K562 (cell line): ENCODE results near the gene CFD. TPM values are rescaled to one million over a fixed set of nuclear protein-coding genes. Genes with fewer than 3 reads are reported as not detected.

Experiments
- ADNP ChIP-seq: fragments of 200-800 bp; sonication (Bioruptor generic); IDR thresholded peaks from 2 replicates; pipeline ENCODE4 v1.6.1; 2016; ENCODE audit warnings: missing genetic modification characterization, missing compliant biosample characterization
- ARID1B ChIP-seq: fragments of 450-650 bp; IDR thresholded peaks from 2 replicates; pipeline ENCODE4 v1.6.1; 2016; ENCODE audit warnings: antibody characterized with exemption, mild to moderate bottlenecking, inconsistent platforms
- CAMTA2 ChIP-seq: fragments of 250-450 bp; sonication (Bioruptor Pico); conservative IDR thresholded peaks from 2 replicates; pipeline ENCODE4 v1.5.1; 2022
- GATA2 ChIP-seq: sonication (generic); formaldehyde crosslinking; IDR thresholded peaks from 2 replicates; pipeline ENCODE4 v1.4.0; 2020; ENCODE audit warnings: mild to moderate bottlenecking, missing genetic modification reagents
- HMG20B ChIP-seq: fragments of 250-450 bp; sonication (Bioruptor Pico); IDR thresholded peaks from 2 replicates; pipeline ENCODE4 v1.5.0; 2021; ENCODE audit warnings: mild to moderate bottlenecking
- HNRNPLL ChIP-seq: fragments of 200-400 bp; formaldehyde crosslinking; IDR thresholded peaks from 2 replicates; pipeline ENCODE4 v1.6.1; 2017; ENCODE audit warnings: low read length, low read depth, mild to moderate bottlenecking; ENCODE audit not compliant: poor library complexity, severe bottlenecking
- MEIS2 ChIP-seq: fragments of 450-650 bp; IDR thresholded peaks from 2 replicates; pipeline ENCODE4 v1.6.1; 2014; ENCODE audit warnings: mild to moderate bottlenecking; ENCODE audit not compliant: partially characterized antibody
- NFXL1 ChIP-seq: fragments of 450-650 bp; formaldehyde crosslinking; IDR thresholded peaks from 2 replicates; pipeline ENCODE4 v1.4.0; 2021; ENCODE audit warnings: mild to moderate bottlenecking
- NUFIP1 ChIP-seq: fragments of 450-650 bp; IDR thresholded peaks from 2 replicates; pipeline ENCODE4 v1.6.1; 2018; ENCODE audit not compliant: partially characterized antibody
- RBM15 ChIP-seq: fragments of 200-400 bp; formaldehyde crosslinking; IDR thresholded peaks from 2 replicates; pipeline ENCODE4 v1.6.1; 2018; ENCODE audit warnings: mild to moderate bottlenecking, low read length, moderate library complexity; ENCODE audit not compliant: insufficient read depth
- SPI1 ChIP-seq: IDR thresholded peaks from 2 replicates; pipeline ENCODE4 v1.6.1; 2011; ENCODE audit warnings: low read depth, low read length, control low read depth, borderline replicate concordance
- SRSF9 ChIP-seq: fragments of 200-400 bp; formaldehyde crosslinking; IDR thresholded peaks from 2 replicates; pipeline ENCODE4 v1.6.1; 2017; ENCODE audit warnings: low read depth, low read length, borderline replicate concordance
- TCF3 ChIP-seq: sonication (generic); formaldehyde crosslinking; IDR thresholded peaks from 2 replicates; pipeline ENCODE4 v1.4.0; 2020; ENCODE audit warnings: mild to moderate bottlenecking, missing genetic modification reagents
- TEAD4 ChIP-seq, 2 experiments: sonication (generic) in 1 of 2; formaldehyde crosslinking in 1 of 2; IDR thresholded peaks; 2 replicates each; pipeline versions ENCODE4 v1.6.1 to v1.8.0; 2012 to 2022; ENCODE audit warnings: borderline replicate concordance in 1 of 2, inconsistent platforms in 1 of 2, low read length in 1 of 2, mild to moderate bottlenecking in 1 of 2, missing genetic modification reagents in 1 of 2
- ZNF311 ChIP-seq: fragments of 250-450 bp; sonication (Bioruptor Pico); IDR thresholded peaks from 2 replicates; pipeline ENCODE4 v1.4.0; 2020; ENCODE audit warnings: mild to moderate bottlenecking, moderate library complexity
- ZNF780A ChIP-seq: fragments of 250-450 bp; sonication (Bioruptor Pico); IDR thresholded peaks from 2 replicates; pipeline ENCODE4 v1.5.0; 2021; ENCODE audit warnings: mild to moderate bottlenecking
- polyA plus RNA-seq, 8 experiments: library from polyadenylated mRNA; depleted of rRNA in 4 of 8; stranded (reverse) in 5 of 8; unstranded in 3 of 8; fragments of >200 nt; fragmentation: Nextera tagmentation in 2 of 8; fragmentation: Illumina TruSeq in 1 of 8; extraction: Ambion mirVana in 2 of 8; extraction: Trizol in 1 of 8; gene quantifications; 2 replicates each; pipeline versions ENCODE4 v1.2.1 to v1.2.3, GENCODE V29; 2011 to 2014; ENCODE audit warnings: inconsistent platforms in 1 of 8, missing spikeins in 1 of 8
- total RNA-seq, 7 experiments: library from RNA; depleted of rRNA in 6 of 7; stranded (reverse); fragments of >200 nt in 6 of 7; fragmentation: Illumina TruSeq in 2 of 7; extraction: Trizol in 2 of 7; gene quantifications; 2 replicates each; pipeline versions ENCODE4 v1.2.1 to v1.2.3, GENCODE V29; 2011 to 2021; ENCODE audit warnings: low replicate concordance in 1 of 7
- TF ChIP-seq, protein P1 (sequence below): fragments of 250-450 bp; sonication (Bioruptor Pico); IDR thresholded peaks from 2 replicates; pipeline ENCODE4 v1.5.0; 2020; ENCODE audit warnings: mild to moderate bottlenecking
- TF ChIP-seq, protein P2 (sequence below): fragments of 250-450 bp; sonication (Bioruptor Pico); IDR thresholded peaks from 2 replicates; pipeline ENCODE4 v1.5.0; 2021; ENCODE audit warnings: mild to moderate bottlenecking, moderate library complexity
- TF ChIP-seq, protein P3 (sequence below): fragments of 250-450 bp; sonication (Bioruptor Pico); IDR thresholded peaks from 2 replicates; pipeline ENCODE4 v1.5.0; 2020; ENCODE audit warnings: mild to moderate bottlenecking, borderline replicate concordance

CFD gene
- total and polyA plus RNA-seq, 9 of the 15 experiments (the other 6 are each of a cell fraction or from before 2014, with no cell fraction given) = 0.52 to 59.4 (median 7.6) TPM

DNA sequence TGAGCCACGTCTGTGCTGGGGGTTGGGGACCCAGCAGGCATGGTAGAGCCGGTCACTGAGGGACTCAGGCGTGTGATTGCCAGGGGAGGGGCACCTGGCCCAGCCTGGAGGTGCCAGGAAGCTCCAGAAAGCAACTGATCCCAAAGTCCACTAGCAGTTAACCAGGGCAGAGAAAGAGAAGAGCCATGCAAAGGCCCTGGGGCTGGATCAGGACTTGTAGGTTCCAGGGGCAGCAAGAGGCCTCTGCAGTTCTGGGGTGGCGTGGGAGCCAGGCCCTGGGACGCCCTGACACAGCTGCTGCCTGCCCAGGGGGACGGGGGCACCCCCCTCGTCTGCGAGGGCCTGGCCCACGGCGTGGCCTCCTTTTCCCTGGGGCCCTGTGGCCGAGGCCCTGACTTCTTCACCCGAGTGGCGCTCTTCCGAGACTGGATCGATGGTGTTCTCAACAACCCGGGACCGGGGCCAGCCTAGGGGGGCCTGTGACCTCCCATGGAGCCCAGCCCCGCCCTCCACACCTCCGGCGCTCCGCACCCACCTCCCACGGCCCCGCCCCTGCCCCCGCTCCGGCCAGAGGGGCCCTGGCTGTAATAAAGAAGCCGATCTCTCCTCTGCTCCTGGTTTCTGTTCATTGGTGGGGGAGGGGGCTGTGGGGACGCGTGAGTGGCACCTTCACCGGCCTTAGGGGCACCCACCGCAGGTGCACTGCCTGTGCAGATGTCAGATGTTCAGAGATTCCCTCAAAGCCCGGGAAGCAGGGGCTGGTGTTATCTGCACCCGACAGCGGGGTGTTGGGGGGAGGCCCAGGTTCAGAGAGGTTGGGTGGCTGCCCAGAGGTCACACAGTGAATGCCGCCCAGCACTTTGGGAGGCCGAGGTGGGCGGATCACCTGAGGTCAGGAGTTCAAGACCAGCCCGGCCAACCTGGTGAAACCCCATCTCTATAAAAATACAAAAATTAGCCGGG lies 27.8 kb upstream of the CFD start (continued):
- TF ChIP-seq NFXL1 (CRISPR knock-in tag) (no peak), MEIS2 (no peak), TCF3 (peak; percentile 57), HMG20B (CRISPR knock-in tag) (no peak), ARID1B (peak; percentile 50), NUFIP1 (no peak), GATA2 (CRISPR knock-in tag) (0 out of 2 replicates have a peak, but pooled peaks have one; percentile 16), SRSF9 (no peak), CAMTA2 (CRISPR knock-in tag) (no peak), ZNF311 (no peak), HNRNPLL (no peak), RBM15 (no peak), SPI1 (no peak), TEAD4 (IDR thresholded peaks at IDR 0.05; ENCODE audit: low read length) (no peak), TEAD4 (CRISPR knock-in tag; IDR thresholded peaks at IDR 0.05; ENCODE audit: borderline replicate concordance) (no peak), ZNF780A (CRISPR knock-in tag) (no peak), ADNP (peak; percentile 59; the same call in 1 of the 2 replicates)
- TF ChIP-seq, protein P1, sequence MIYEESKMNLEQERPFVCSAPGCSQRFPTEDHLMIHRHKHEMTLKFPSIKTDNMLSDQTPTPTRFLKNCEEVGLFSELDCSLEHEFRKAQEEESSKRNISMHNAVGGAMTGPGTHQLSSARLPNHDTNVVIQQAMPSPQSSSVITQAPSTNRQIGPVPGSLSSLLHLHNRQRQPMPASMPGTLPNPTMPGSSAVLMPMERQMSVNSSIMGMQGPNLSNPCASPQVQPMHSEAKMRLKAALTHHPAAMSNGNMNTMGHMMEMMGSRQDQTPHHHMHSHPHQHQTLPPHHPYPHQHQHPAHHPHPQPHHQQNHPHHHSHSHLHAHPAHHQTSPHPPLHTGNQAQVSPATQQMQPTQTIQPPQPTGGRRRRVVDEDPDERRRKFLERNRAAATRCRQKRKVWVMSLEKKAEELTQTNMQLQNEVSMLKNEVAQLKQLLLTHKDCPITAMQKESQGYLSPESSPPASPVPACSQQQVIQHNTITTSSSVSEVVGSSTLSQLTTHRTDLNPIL (CRISPR knock-in tag) = no peak
- TF ChIP-seq, protein P2, sequence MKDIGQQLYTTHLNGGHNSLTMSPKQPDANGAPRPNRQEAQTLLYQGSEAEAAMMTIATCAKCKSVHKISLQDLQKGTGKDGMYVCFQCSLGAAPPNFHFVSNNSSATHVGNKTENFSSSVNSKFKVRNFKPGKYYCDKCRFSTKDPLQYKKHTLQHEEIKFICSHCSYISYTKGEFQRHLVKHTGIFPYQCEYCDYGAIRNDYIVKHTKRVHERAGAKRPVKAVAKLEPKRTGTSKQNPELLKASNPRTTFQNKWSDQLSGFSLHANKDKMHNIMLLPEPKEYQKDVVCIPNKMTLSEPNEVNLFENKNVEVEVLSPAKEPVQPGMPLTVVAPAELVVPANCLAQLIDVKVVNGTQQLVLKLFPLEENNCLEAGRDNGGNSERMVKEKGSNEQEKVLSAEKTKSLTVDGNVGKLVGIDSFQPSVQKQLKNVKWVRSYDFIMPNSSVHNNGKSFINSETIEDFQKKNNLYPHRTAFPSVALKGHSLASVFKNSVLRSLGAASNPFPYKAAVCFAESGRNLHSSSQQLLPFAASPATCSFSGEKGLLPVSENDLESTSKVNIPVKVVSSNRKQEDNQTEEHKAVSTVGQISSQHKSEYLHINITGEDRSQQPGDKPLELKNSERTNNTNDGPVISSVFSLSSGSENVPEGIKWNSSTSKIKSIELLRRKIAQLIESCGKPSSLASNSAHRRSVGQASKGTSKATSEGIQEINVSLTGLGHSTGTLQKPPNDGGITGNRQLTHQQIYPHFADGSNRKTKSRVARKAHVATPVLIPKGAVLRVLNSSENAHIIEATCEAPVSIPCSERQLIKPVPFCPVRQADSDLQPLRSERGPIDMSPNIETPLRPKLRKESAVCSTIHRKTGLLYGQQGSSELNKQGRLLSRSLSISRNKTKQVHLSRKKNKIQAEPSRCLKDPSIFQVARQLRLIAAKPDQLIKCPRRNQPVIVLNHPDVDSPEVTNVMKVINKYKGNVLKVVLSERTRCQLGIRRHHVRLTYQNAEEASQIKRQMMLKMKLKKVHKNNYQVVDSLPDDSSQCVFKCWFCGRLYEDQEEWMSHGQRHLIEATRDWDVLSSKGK (CRISPR knock-in tag) = no peak
- TF ChIP-seq, protein P3, sequence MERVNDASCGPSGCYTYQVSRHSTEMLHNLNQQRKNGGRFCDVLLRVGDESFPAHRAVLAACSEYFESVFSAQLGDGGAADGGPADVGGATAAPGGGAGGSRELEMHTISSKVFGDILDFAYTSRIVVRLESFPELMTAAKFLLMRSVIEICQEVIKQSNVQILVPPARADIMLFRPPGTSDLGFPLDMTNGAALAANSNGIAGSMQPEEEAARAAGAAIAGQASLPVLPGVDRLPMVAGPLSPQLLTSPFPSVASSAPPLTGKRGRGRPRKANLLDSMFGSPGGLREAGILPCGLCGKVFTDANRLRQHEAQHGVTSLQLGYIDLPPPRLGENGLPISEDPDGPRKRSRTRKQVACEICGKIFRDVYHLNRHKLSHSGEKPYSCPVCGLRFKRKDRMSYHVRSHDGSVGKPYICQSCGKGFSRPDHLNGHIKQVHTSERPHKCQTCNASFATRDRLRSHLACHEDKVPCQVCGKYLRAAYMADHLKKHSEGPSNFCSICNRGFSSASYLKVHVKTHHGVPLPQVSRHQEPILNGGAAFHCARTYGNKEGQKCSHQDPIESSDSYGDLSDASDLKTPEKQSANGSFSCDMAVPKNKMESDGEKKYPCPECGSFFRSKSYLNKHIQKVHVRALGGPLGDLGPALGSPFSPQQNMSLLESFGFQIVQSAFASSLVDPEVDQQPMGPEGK (CRISPR knock-in tag) = no peak
